Hepatocyte (in vitro differentiated cells): ENCODE measurements around the gene PLXDC1. TPM values are rescaled to one million over a fixed set of nuclear protein-coding genes. Genes with fewer than 3 reads are reported as not detected.
"Not testable (repeated sequence)": the region's sequence is repeated elsewhere in the genome, so short reads cannot be mapped to it uniquely, and the experiment has no call there.

Source experiments
- DNase-seq: peaks from one replicate; pipeline ENCODE4 v3.0.0-alpha.2; 2016; ENCODE audit warnings: low spot score
- H2AFZ ChIP-seq: fragments of 200-600 bp; sonication (generic); 2 replicates; pipeline ENCODE4 v1.6.0; 2016; ENCODE audit warnings: antibody characterized with exemption, mild to moderate bottlenecking
- H3K27ac ChIP-seq: fragments of 200-600 bp; sonication (generic); 2 replicates; pipeline ENCODE4 v1.5.1; 2016; ENCODE audit warnings: mild to moderate bottlenecking
- H3K27me3 ChIP-seq: fragments of 200-600 bp; sonication (generic); 2 replicates; pipeline ENCODE4 v1.6.1; 2016
- H3K36me3 ChIP-seq: fragments of 200-600 bp; sonication (generic); replicated peaks from 2 replicates; pipeline ENCODE4 v1.5.1; 2016; ENCODE audit warnings: low read depth; ENCODE audit not compliant: insufficient read depth
- H3K4me1 ChIP-seq: fragments of 200-600 bp; sonication (generic); 2 replicates; pipeline ENCODE4 v1.5.1; 2016; ENCODE audit warnings: mild to moderate bottlenecking, moderate library complexity; ENCODE audit not compliant: insufficient read depth
- H3K4me2 ChIP-seq: fragments of 200-600 bp; sonication (generic); 2 replicates; pipeline ENCODE4 v1.6.0; 2016
- H3K4me3 ChIP-seq: fragments of 200-600 bp; sonication (generic); 2 replicates; pipeline ENCODE4 v1.5.1; 2016; ENCODE audit warnings: mild to moderate bottlenecking
- H3K79me2 ChIP-seq: fragments of 200-600 bp; sonication (generic); 2 replicates; pipeline ENCODE4 v1.6.0; 2017; ENCODE audit warnings: mild to moderate bottlenecking
- H3K9me2 ChIP-seq: fragments of 200-600 bp; sonication (generic); replicated peaks from 2 replicates; pipeline ENCODE4 v1.6.0; 2017; ENCODE audit warnings: mild to moderate bottlenecking; ENCODE audit not compliant: insufficient read depth
- H3K9me3 ChIP-seq: fragments of 200-600 bp; sonication (generic); 2 replicates; pipeline ENCODE4 v1.5.1; 2016; ENCODE audit warnings: low read depth, mild to moderate bottlenecking
- H4K20me1 ChIP-seq: fragments of 200-600 bp; sonication (generic); 2 replicates; pipeline ENCODE4 v1.6.0; 2016; ENCODE audit warnings: mild to moderate bottlenecking; ENCODE audit not compliant: insufficient read depth, poor library complexity, severe bottlenecking
- EZH2 ChIP-seq: fragments of 200-600 bp; sonication (generic); IDR thresholded peaks from 2 replicates; pipeline ENCODE4 v1.6.1; 2016; ENCODE audit warnings: antibody characterized with exemption, mild to moderate bottlenecking, borderline replicate concordance
- EZH2phosphoT487 ChIP-seq: fragments of 200-600 bp; sonication (generic); IDR thresholded peaks from one replicate; pipeline ENCODE4 v1.6.1; 2018; ENCODE audit warnings: antibody characterized with exemption, mild to moderate bottlenecking, low read depth, moderate library complexity; ENCODE audit not compliant: unreplicated experiment, severe bottlenecking
- WGBS: methylation state at CpG from one replicate; pipeline ENCODE4 v1.1.6; 2016; ENCODE audit warnings: low lambda C conversion rate; ENCODE audit errors: missing lambda C conversion rate; 5-methylcytosine and 5-hydroxymethylcytosine counted together
- polyA plus RNA-seq: library from polyadenylated mRNA; unstranded; fragments of >200 nt; fragmentation: Nextera tagmentation; extraction: Ambion mirVana; gene quantifications from 2 replicates; pipeline ENCODE4 v1.2.1, GENCODE V29; 2016
- total RNA-seq: library from RNA; depleted of rRNA; stranded (reverse); fragments of >200 nt; gene quantifications from 2 replicates; pipeline ENCODE4 v1.2.3, GENCODE V29; 2014
- TF ChIP-seq, protein P1 (sequence below): fragments of 200-600 bp; sonication (generic); IDR thresholded peaks from 2 replicates; pipeline ENCODE4 v1.5.1; 2016; ENCODE audit warnings: antibody characterized with exemption, mild to moderate bottlenecking; ENCODE audit not compliant: poor library complexity

Gene PLXDC1
- total and polyA plus RNA-seq, 2 experiments from 2014 or later, result 3.9 to 4.1 TPM

DNA sequence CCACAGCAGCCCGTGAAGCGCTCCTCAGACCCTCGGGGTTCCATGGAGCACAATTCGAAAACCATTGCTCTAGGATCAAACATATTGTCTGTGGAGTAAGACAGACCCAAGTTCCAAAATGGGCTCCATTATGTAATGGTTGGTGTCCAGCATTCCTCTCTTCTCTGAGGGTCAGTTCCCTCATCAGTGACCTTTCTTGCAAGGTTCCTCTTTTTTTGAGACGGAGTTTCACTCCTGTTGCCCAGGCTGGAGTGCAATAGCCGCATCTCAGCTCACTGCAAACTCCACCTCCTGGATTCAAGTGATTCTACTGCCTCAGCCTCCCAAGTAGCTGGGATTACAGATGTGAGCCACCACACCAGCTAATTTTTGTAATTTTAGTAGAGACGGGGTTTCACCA, 28.4 kb downstream of the PLXDC1 start:
- 95% methylated on average over 7 of the region's 7 CpGs for WGBS
- Histone ChIP-seq H2AFZ (no peak overlapping the region), H3K36me3 (no peaks in the 10 kb centered on the region), H3K27me3 (no peaks in the 10 kb centered on the region), H3K4me3 (no peak overlapping the region), H4K20me1 (no peaks in the 10 kb centered on the region), H3K79me2 (no peaks in the 10 kb centered on the region), H3K9me3 (no peaks in the 10 kb centered on the region), H3K27ac (no peak overlapping the region), H3K4me2 (no peak overlapping the region), H3K9me2 (no peaks in the 10 kb centered on the region), H3K4me1 (no peaks in the 10 kb centered on the region)
- no peak for TF ChIP-seq EZH2phosphoT487
- TF ChIP-seq, protein P1, sequence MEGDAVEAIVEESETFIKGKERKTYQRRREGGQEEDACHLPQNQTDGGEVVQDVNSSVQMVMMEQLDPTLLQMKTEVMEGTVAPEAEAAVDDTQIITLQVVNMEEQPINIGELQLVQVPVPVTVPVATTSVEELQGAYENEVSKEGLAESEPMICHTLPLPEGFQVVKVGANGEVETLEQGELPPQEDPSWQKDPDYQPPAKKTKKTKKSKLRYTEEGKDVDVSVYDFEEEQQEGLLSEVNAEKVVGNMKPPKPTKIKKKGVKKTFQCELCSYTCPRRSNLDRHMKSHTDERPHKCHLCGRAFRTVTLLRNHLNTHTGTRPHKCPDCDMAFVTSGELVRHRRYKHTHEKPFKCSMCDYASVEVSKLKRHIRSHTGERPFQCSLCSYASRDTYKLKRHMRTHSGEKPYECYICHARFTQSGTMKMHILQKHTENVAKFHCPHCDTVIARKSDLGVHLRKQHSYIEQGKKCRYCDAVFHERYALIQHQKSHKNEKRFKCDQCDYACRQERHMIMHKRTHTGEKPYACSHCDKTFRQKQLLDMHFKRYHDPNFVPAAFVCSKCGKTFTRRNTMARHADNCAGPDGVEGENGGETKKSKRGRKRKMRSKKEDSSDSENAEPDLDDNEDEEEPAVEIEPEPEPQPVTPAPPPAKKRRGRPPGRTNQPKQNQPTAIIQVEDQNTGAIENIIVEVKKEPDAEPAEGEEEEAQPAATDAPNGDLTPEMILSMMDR, result no peak
- no peak for DNase-seq

GRCh38 chr17:39121919-39122318, 29.5 kb downstream of the PLXDC1 start:
- not testable (repeated sequence) for H3K4me1 ChIP-seq, H2AFZ ChIP-seq, DNase-seq, H3K27ac ChIP-seq, H3K27me3 ChIP-seq, H4K20me1 ChIP-seq, H3K4me3 ChIP-seq, H3K9me3 ChIP-seq, H3K79me2 ChIP-seq, H3K36me3 ChIP-seq, H3K9me2 ChIP-seq, H3K4me2 ChIP-seq
- WGBS, result 97% methylated on average over 10 of the region's 10 CpGs

DNA sequence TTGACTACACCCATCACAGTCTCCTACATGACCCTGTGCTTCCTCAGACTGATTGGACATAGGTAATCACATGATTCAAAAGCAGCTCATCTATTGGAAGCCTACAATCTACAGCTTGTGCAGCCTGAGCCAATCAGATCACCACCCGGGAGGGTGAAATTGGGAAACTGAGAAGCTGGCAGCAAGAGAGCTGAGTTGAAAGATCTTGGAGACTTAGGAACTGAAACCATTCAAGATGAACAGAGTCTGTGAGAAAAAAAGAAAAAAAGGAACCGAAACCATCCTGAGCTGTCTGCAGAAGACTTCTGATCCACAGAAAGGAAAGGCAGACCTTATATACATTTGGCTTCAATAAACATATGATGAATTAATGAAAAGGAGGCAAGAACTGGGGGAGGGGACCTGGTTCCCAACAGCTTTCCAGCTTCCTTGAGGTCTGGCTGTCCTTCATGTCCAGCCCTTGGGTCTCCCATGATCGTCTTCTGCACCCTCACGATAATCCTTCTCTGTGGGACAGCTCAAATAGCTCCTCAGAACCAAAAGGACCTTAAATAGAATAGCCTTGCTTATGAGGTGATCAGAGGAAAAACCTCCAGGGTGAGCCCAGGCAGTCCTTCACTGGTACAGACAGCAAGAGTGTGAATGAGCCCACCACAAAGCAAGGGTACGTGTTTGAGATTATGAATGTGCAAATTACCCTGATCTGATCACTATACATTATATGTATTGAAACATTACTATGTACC, 32.6 kb downstream of the PLXDC1 start:
- no peak for TF ChIP-seq EZH2
- TF ChIP-seq, protein P1, result no peak
- no peak for TF ChIP-seq EZH2phosphoT487

GRCh38 chr17:39116224-39116623, 35.2 kb downstream of the PLXDC1 start:
- 95% methylated on average over 3 of the region's 3 CpGs for WGBS
- no peaks in the 10 kb centered on the region for H3K27me3 ChIP-seq
- no peak overlapping the region for H3K27ac ChIP-seq
- no peak overlapping the region for H2AFZ ChIP-seq
- no peak overlapping the region for H3K4me2 ChIP-seq
- TF ChIP-seq EZH2phosphoT487 (no peak), EZH2 (no peak)
- TF ChIP-seq, protein P1, result no peak
- no peaks in the 10 kb centered on the region for H3K36me3 ChIP-seq
- H3K4me1 ChIP-seq, result peaks cover 5% of the 10 kb centered on the region
- no peak for DNase-seq
- H3K9me3 ChIP-seq, result no peaks in the 10 kb centered on the region
- H3K79me2 ChIP-seq, result no peaks in the 10 kb centered on the region
- H3K4me3 ChIP-seq, result no peak overlapping the region
- H4K20me1 ChIP-seq, result no peaks in the 10 kb centered on the region
- H3K9me2 ChIP-seq, result no peaks in the 10 kb centered on the region

More for the DNA sequence above, 32.6 kb downstream of the PLXDC1 start:
- DNase-seq, result no peak
- 96% methylated on average over 5 of the region's 5 CpGs for WGBS
- Histone ChIP-seq H3K79me2 (no peaks in the 10 kb centered on the region), H3K4me1 (peaks cover 5% of the 10 kb centered on the region), H3K4me3 (no peak overlapping the region), H3K9me3 (no peaks in the 10 kb centered on the region), H3K27ac (no peak overlapping the region), H3K27me3 (no peaks in the 10 kb centered on the region), H2AFZ (no peak overlapping the region), H3K36me3 (no peaks in the 10 kb centered on the region), H3K4me2 (no peak overlapping the region), H4K20me1 (no peaks in the 10 kb centered on the region), H3K9me2 (no peaks in the 10 kb centered on the region)
